ENCODE measurements around the gene EML4.

EML4 gene

GRCh38 chr2:42228101-42228500 lies 58.9 kb downstream of the EML4 start:
- DNase-seq, result no peak

GRCh38 chr2:42229949-42230348 lies 60.8 kb downstream of the EML4 start:
- DNase-seq, result no peak

- no peak for DNase-seq
Measured at GRCh38 chr2:42230891-42231290, 61.7 kb downstream of the EML4 start.

GRCh38 chr2:42232024-42232423 lies 62.9 kb downstream of the EML4 start:
- DNase-seq, result no peak

- no peak for DNase-seq
Measured at GRCh38 chr2:42233976-42234441, 64.9 kb downstream of the EML4 start.

- DNase-seq, result no peak
Measured at GRCh38 chr2:42236911-42237310, 67.8 kb downstream of the EML4 start.

- DNase-seq, result peak in 1 of 3 donors; percentile 20
Measured at GRCh38 chr2:42238644-42239288, 69.6 kb downstream of the EML4 start.

GRCh38 chr2:42239289-42239661 lies 70.1 kb downstream of the EML4 start:
- no peak for DNase-seq

- DNase-seq, result no peak
Measured at GRCh38 chr2:42239811-42240210, 70.7 kb downstream of the EML4 start.

GRCh38 chr2:42241517-42241916 lies 72.4 kb downstream of the EML4 start:
- no peak for DNase-seq

GRCh38 chr2:42243297-42243696 lies 74.1 kb downstream of the EML4 start:
- DNase-seq, result no peak

- no peak for DNase-seq
Measured at GRCh38 chr2:42244520-42244919, 75.4 kb downstream of the EML4 start.

- no peak for DNase-seq
Measured at GRCh38 chr2:42245396-42245795, 76.2 kb downstream of the EML4 start.

GRCh38 chr2:42246562-42246961 lies 77.4 kb downstream of the EML4 start:
- DNase-seq, result no peak

GRCh38 chr2:42248846-42249245 lies 79.7 kb downstream of the EML4 start:
- DNase-seq, result no peak

GRCh38 chr2:42249284-42249683 lies 80.1 kb downstream of the EML4 start:
- DNase-seq, result peak in 2 of 3 donors; percentile 32 to 40

GRCh38 chr2:42249887-42250286 lies 80.7 kb downstream of the EML4 start:
- no peak for DNase-seq

GRCh38 chr2:42250925-42251324 lies 81.8 kb downstream of the EML4 start:
- no peak for DNase-seq

GRCh38 chr2:42252464-42252863 lies 83.3 kb downstream of the EML4 start:
- DNase-seq, result no peak

- DNase-seq, result peak in 1 of 3 donors; percentile 14
Measured at GRCh38 chr2:42254186-42254895, 85.2 kb downstream of the EML4 start.

- peak; percentile 37 to 81 (median 79) for DNase-seq
Measured at GRCh38 chr2:42256505-42256904, 87.4 kb downstream of the EML4 start.

- DNase-seq, result no peak
Measured at GRCh38 chr2:42261518-42262195, 92.5 kb downstream of the EML4 start.

GRCh38 chr2:42266236-42266635 lies 97.1 kb downstream of the EML4 start:
- DNase-seq, result no peak

- DNase-seq, result no peak
Measured at GRCh38 chr2:42267530-42267929, 98.4 kb downstream of the EML4 start.

Measured in suppressor macrophage treated with lipopolysaccharide for 1 hour (primary cell).